BE2C (cell line): ENCODE results near the gene CCNY.

Source experiments
- DNase-seq: peaks from one replicate; pipeline ENCODE4 v3.0.0-alpha.2; 2020
- H3K27me3 ChIP-seq: fragments of 250-450 bp; sonication (Bioruptor Pico); 2 replicates; pipeline ENCODE4 v1.5.1; 2020; ENCODE audit warnings: mild to moderate bottlenecking
- H3K36me3 ChIP-seq: fragments of 250-450 bp; sonication (Bioruptor Pico); 2 replicates; pipeline ENCODE4 v1.5.1; 2020; ENCODE audit warnings: mild to moderate bottlenecking
- H3K4me1 ChIP-seq: fragments of 250-450 bp; sonication (Bioruptor Pico); 2 replicates; pipeline ENCODE4 v1.5.1; 2020
- H3K4me3 ChIP-seq: 2 replicates; pipeline ENCODE4 v1.5.1; 2011; ENCODE audit warnings: low read depth, low read length
- H3K9me3 ChIP-seq: fragments of 250-450 bp; sonication (Bioruptor Pico); 2 replicates; pipeline ENCODE4 v1.5.1; 2020
- CTCF ChIP-seq: IDR thresholded peaks from 2 replicates; pipeline ENCODE4 v1.5.1; 2012; ENCODE audit warnings: mild to moderate bottlenecking, low read depth, low read length

The CCNY gene

DNA sequence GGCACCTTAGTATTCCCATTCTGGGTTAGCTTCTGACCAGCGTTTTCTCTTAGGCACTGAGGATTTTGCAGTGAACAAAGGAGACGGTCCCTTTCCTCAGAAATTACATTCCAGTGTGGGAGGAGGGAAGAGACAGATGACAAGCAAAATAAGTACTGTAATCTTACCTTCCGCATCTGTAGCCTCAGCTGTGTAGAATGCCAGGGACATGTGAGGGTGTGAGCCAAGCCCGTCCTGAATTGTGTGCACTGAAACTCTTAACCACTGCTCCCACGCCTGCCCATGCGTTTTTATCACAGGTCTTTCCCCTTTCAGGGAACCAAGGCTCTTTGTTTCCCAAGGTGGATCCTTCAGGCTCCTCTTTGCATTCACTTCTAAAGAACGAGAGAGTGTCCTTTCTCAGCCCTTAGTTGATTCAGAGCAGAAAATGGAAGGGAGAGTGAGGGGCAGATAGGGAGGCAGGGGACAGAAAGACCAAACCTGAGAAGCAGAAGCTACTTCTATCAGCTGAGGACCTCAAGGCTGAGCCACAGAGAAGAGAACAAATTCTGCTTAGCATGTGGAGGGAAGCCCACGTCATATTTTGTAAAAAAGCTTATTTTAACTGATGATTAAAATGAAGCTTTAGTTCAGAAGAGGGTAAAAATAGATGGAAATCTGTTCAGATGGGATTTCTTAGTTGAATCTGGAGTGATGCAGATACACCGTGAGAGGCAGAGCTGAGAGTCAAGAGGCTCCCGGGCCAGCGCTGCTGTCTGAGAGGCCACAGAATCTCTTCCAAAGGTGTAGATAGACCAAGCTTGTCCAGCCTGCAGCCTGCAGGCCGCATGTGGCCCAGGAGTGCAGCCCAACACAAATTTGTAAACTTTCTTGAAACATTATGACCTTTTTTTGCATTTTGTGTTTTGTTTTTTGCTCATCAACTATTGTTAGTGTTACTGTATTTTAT lies 122.5 kb downstream of the CCNY start:
- Histone ChIP-seq H3K4me1 (peaks cover 25% of the 10 kb centered on the region), H3K9me3 (no peaks in the 10 kb centered on the region), H3K36me3 (no peaks in the 10 kb centered on the region), H3K4me3 (no peak overlapping the region), H3K27me3 (no peaks in the 10 kb centered on the region)
- TF ChIP-seq CTCF, result no peak
- no peak for DNase-seq

DNA sequence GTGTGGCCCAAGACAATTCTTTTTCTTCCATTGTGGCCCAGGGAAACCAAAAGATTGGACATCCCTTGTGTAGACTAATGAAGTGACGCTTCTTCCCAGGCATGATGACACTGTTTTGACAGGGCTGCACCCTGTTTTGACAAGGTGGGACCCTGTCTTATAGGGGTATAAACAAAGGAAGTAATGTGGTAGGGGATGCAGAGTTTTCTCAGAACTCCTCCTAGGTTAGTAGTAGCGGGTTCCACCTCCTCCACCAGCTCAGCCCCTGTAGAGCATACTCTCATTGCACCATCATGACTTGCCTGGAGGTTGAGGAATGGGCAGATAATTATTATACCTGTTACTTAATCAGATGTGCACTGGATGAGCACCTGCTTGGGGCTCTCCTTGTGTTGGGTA lies 123.1 kb downstream of the CCNY start:
- no peak for TF ChIP-seq CTCF
- peaks cover 25% of the 10 kb centered on the region for H3K4me1 ChIP-seq
- DNase-seq, result no peak

GRCh38 chr10:35460852-35461460 lies 124.6 kb downstream of the CCNY start:
- H3K4me1 ChIP-seq, result peaks cover 23% of the 10 kb centered on the region
- TF ChIP-seq CTCF, result no peak

More for the DNA sequence above, 123.1 kb downstream of the CCNY start:
- no peaks in the 10 kb centered on the region for H3K27me3 ChIP-seq
- H3K4me3 ChIP-seq, result no peak overlapping the region
- no peaks in the 10 kb centered on the region for H3K36me3 ChIP-seq
- H3K9me3 ChIP-seq, result no peaks in the 10 kb centered on the region

DNA sequence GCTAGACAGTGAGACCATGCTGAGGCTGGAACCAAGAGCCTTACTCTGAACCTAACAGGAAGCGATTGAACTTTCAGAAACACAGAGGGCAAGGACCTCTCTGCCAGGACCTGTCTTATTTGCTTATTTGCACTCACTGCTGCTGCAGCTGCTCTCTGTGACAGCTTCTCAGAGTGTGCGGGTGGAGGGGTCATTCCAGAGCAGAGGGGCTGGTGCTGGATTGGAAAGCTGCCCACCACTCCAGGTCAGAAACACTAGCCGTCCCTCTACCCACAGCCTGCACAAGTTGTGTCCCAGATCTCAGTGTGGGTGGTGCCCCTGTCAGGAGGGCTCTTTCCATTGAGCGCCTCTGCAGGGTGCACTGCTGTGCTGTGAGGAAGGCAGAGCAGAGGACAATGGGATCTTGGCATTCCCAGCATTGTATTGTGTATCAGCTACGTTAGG lies 126.2 kb downstream of the CCNY start:
- Histone ChIP-seq H3K4me3 (no peak overlapping the region), H3K27me3 (no peaks in the 10 kb centered on the region), H3K36me3 (no peaks in the 10 kb centered on the region), H3K9me3 (no peaks in the 10 kb centered on the region), H3K4me1 (peaks cover 16% of the 10 kb centered on the region)
- no peak for TF ChIP-seq CTCF
- no peak for DNase-seq

More at GRCh38 chr10:35460852-35461460, 124.6 kb downstream of the CCNY start:
- Histone ChIP-seq H3K36me3 (no peaks in the 10 kb centered on the region), H3K4me3 (no peak overlapping the region), H3K9me3 (no peaks in the 10 kb centered on the region), H3K27me3 (no peaks in the 10 kb centered on the region)
- DNase-seq, result no peak

GRCh38 chr10:35463105-35463867 lies 127.0 kb downstream of the CCNY start:
- no peaks in the 10 kb centered on the region for H3K27me3 ChIP-seq
- H3K9me3 ChIP-seq, result no peaks in the 10 kb centered on the region
- no peaks in the 10 kb centered on the region for H3K36me3 ChIP-seq
- H3K4me1 ChIP-seq, result peaks cover 16% of the 10 kb centered on the region
- TF ChIP-seq CTCF, result no peak
- no peak for DNase-seq
- no peak overlapping the region for H3K4me3 ChIP-seq
